B cell (primary cell): ENCODE measurements around the gene SLC6A1. TPM values are rescaled to one million over a fixed set of nuclear protein-coding genes. Genes with fewer than 3 reads are reported as not detected.

Experiments used
- ATAC-seq: fragments of 200-7000 bp; cut with Tn5 transposase; one replicate; pipeline ENCODE4 v1.10.0; 2021; ENCODE audit warnings: low read depth, mild to moderate bottlenecking, moderate number of reproducible peaks, moderate library complexity
- CTCF ChIA-PET: fragments of 350-600 bp; sonication (Branson Sonifier 250); formaldehyde crosslinking; loops from one replicate; lab custom pipeline; 2021; ENCODE audit warnings: antibody characterized with exemption, inconsistent platforms; lab: Charles Lee
- POLR2A ChIA-PET: fragments of 350-600 bp; sonication (Branson Sonifier 250); formaldehyde crosslinking; loops from one replicate; lab custom pipeline; 2021; ENCODE audit warnings: antibody characterized with exemption; lab: Charles Lee
- DNase-seq: peaks from one replicate; pipeline ENCODE4 v3.0.0; 2013
- H2AFZ ChIP-seq: 2 replicates; pipeline ENCODE4 v1.6.1; 2012; ENCODE audit warnings: mild to moderate bottlenecking, low read depth, low read length; ENCODE audit not compliant: insufficient read depth, poor library complexity, severe bottlenecking
- H3K27ac ChIP-seq, 2 donors: 1 replicate in 1 of 2; 2 replicates in 1 of 2; pipeline ENCODE4 v1.5.1; 2012 to 2013; ENCODE audit warnings: low read length in 2 of 2, mild to moderate bottlenecking in 2 of 2, moderate library complexity in 1 of 2
- H3K27me3 ChIP-seq, 4 experiments: fragments of 200-600 bp in 1 of 4; sonication (generic) in 1 of 4; replicated peaks in 1 of 4; 1 replicate in 2 of 4; 2 replicates in 2 of 4; pipeline versions ENCODE4 v1.6.1 to v1.7.0; 2013 to 2016; ENCODE audit warnings: low read length in 3 of 4, mild to moderate bottlenecking in 2 of 4, mixed read lengths in 1 of 4, moderate library complexity in 1 of 4; ENCODE audit not compliant: insufficient read depth in 4 of 4, control insufficient read depth in 3 of 4; ENCODE audit errors: control extremely low read depth in 1 of 4
- H3K36me3 ChIP-seq, 2 experiments: replicated peaks in 1 of 2; 1 replicate in 1 of 2; 2 replicates in 1 of 2; pipeline versions ENCODE4 v1.6.1 to v1.7.1; 2013; ENCODE audit warnings: low read length in 1 of 2; ENCODE audit not compliant: insufficient read depth in 2 of 2, control insufficient read depth in 1 of 2; ENCODE audit errors: control extremely low read depth in 1 of 2, extremely low read depth in 1 of 2
- H3K4me1 ChIP-seq, 2 donors: fragments of 200-600 bp in 1 of 2; sonication (generic) in 1 of 2; 1 replicate in 1 of 2; 2 replicates in 1 of 2; pipeline versions ENCODE4 v1.5.1 to v1.6.1; 2013 to 2017; ENCODE audit warnings: low read length in 2 of 2; ENCODE audit not compliant: control insufficient read depth in 2 of 2, insufficient read depth in 2 of 2
- H3K4me2 ChIP-seq: replicated peaks from 2 replicates; pipeline ENCODE3; 2012; ENCODE audit warnings: mild to moderate bottlenecking, low read depth, low read length; ENCODE audit not compliant: poor library complexity, severe bottlenecking
- H3K4me3 ChIP-seq, 5 experiments: fragments of 200-600 bp in 1 of 5; sonication (generic) in 1 of 5; 1 replicate in 3 of 5; 2 replicates in 2 of 5; pipeline versions ENCODE4 v1.5.1 to v1.7.0; 2011 to 2016; ENCODE audit warnings: low read length in 4 of 5, mild to moderate bottlenecking in 4 of 5, low read depth in 2 of 5, control low read depth in 1 of 5, moderate library complexity in 1 of 5; ENCODE audit not compliant: insufficient read depth in 1 of 5; ENCODE audit errors: control extremely low read depth in 1 of 5, extremely low read depth in 1 of 5
- H3K79me2 ChIP-seq: fragments of 200-600 bp; sonication (generic); one replicate; pipeline ENCODE4 v1.6.0; 2016; ENCODE audit warnings: low read length; ENCODE audit not compliant: control insufficient read depth, insufficient read depth
- H3K9ac ChIP-seq: fragments of 200-600 bp; sonication (generic); 2 replicates; pipeline ENCODE4 v1.6.1; 2017; ENCODE audit warnings: mild to moderate bottlenecking, low read length, moderate library complexity
- H3K9me3 ChIP-seq, 3 donors: one replicate each; pipeline versions ENCODE4 v1.6.1 to v1.7.1; 2013; ENCODE audit warnings: low read length in 2 of 3; ENCODE audit not compliant: control insufficient read depth in 2 of 3, insufficient read depth in 1 of 3; ENCODE audit errors: control extremely low read depth in 1 of 3
- H4K20me1 ChIP-seq: 2 replicates; pipeline ENCODE4 v1.6.0; 2012; ENCODE audit warnings: mild to moderate bottlenecking, low read length; ENCODE audit not compliant: insufficient read depth, control insufficient read depth, poor library complexity, severe bottlenecking
- H3K27ac Mint-ChIP-seq: one replicate; pipeline ENCODE4 v1.8.0; 2021; ENCODE audit warnings: mixed read lengths
- H3K27me3 Mint-ChIP-seq: one replicate; pipeline ENCODE4 v1.8.0; 2021; ENCODE audit warnings: mixed read lengths
- H3K4me1 Mint-ChIP-seq: one replicate; pipeline ENCODE4 v1.8.0; 2021; ENCODE audit warnings: mixed read lengths
- H3K4me3 Mint-ChIP-seq: one replicate; pipeline ENCODE4 v1.8.0; 2021; ENCODE audit warnings: mixed read lengths
- H3K9me3 Mint-ChIP-seq: one replicate; pipeline ENCODE4 v1.8.0; 2022; ENCODE audit warnings: mixed read lengths; ENCODE audit not compliant: insufficient read depth
- EZH2 ChIP-seq: IDR thresholded peaks from 2 replicates; pipeline ENCODE4 v1.6.1; 2012; ENCODE audit warnings: borderline replicate concordance, low read depth, mild to moderate bottlenecking, moderate library complexity, low read length; ENCODE audit not compliant: insufficient read depth, poor library complexity, severe bottlenecking
- WGBS: methylation state at CpG from one replicate; pipeline ENCODE4 v1.1.5; 2013; ENCODE audit warnings: missing lambda C conversion rate; ENCODE audit not compliant: insufficient coverage; 5-methylcytosine and 5-hydroxymethylcytosine counted together
- intact Hi-C: fragments of 100-400 bp; cut with micrococcal nuclease; formaldehyde crosslinking; loops from one replicate; pipeline ENCODE4 v1.10.0; 2022
- polyA plus RNA-seq: library from polyadenylated mRNA; depleted of rRNA; stranded (reverse); fragments of >200 nt; gene quantifications from 2 replicates; pipeline ENCODE4 v1.2.3, GENCODE V29; 2012
- total RNA-seq, 2 donors: library from RNA; stranded (reverse); fragments of 120-200 nt in 1 of 2; gene quantifications; 1 replicate in 1 of 2; 2 replicates in 1 of 2; pipeline versions ENCODE4 v1.2.3 to v1.2.4, GENCODE V29; 2013 to 2022
- TF ChIP-seq, protein P1 (sequence below): fragments of 200-600 bp; IDR thresholded peaks from one replicate; pipeline ENCODE4 v1.8.0; 2022; ENCODE audit warnings: antibody characterized with exemption, mild to moderate bottlenecking

Gene SLC6A1
- total and polyA plus RNA-seq, 2 donors (not counting 1 experiment from before 2014, with no cell fraction given): not detected

DNA sequence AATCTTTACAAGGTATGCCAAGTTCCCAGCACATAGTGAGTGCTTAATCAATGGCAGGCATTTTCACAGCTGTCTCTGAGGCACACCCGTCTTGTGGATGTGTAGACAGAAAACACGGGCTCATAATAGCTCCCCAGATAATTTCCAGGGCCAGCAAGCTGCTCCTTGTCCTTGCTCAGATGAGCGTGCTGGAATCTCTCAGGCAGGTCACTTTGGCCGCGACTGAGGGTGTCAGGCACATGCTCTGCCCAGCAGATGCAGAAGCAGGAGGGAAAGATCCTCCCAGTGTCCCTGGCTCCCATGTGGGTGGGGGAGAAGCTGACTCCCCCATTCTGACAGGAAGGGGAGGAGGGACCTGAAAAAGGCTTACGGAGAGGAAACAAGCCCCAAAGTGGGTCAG lies 35.6 kb upstream of the SLC6A1 start:
- Mint-ChIP-seq H3K27me3 (peaks cover 10% of the 10 kb centered on the region), H3K4me3 (no peak overlapping the region), H3K9me3 (no peaks in the 10 kb centered on the region), H3K4me1 (no peaks in the 10 kb centered on the region), H3K27ac (no peak overlapping the region)
- 88% methylated on average over 5 of the region's 6 CpGs for WGBS
- Histone ChIP-seq H3K4me2 (no peak overlapping the region), H3K27me3 (peaks cover 0 to 14% (median 0%) of the 10 kb centered on the region in 4 experiments), H3K4me3 (no peak overlapping the region), H3K9ac (no peak overlapping the region), H3K9me3 (no peaks in the 10 kb centered on the region), H4K20me1 (no peaks in the 10 kb centered on the region), H2AFZ (no peak overlapping the region), H3K4me1 (no peaks in the 10 kb centered on the region), H3K36me3 (no peaks in the 10 kb centered on the region), H3K79me2 (no peaks in the 10 kb centered on the region), H3K27ac (no peak overlapping the region)
- TF ChIP-seq, protein P1, sequence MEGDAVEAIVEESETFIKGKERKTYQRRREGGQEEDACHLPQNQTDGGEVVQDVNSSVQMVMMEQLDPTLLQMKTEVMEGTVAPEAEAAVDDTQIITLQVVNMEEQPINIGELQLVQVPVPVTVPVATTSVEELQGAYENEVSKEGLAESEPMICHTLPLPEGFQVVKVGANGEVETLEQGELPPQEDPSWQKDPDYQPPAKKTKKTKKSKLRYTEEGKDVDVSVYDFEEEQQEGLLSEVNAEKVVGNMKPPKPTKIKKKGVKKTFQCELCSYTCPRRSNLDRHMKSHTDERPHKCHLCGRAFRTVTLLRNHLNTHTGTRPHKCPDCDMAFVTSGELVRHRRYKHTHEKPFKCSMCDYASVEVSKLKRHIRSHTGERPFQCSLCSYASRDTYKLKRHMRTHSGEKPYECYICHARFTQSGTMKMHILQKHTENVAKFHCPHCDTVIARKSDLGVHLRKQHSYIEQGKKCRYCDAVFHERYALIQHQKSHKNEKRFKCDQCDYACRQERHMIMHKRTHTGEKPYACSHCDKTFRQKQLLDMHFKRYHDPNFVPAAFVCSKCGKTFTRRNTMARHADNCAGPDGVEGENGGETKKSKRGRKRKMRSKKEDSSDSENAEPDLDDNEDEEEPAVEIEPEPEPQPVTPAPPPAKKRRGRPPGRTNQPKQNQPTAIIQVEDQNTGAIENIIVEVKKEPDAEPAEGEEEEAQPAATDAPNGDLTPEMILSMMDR: no peak
- TF ChIP-seq EZH2: no peak
- ATAC-seq: no peak
- POLR2A ChIA-PET: no interaction called here
- intact Hi-C loops: no loop called here
- no peak for DNase-seq
- CTCF ChIA-PET: no interaction called here

DNA sequence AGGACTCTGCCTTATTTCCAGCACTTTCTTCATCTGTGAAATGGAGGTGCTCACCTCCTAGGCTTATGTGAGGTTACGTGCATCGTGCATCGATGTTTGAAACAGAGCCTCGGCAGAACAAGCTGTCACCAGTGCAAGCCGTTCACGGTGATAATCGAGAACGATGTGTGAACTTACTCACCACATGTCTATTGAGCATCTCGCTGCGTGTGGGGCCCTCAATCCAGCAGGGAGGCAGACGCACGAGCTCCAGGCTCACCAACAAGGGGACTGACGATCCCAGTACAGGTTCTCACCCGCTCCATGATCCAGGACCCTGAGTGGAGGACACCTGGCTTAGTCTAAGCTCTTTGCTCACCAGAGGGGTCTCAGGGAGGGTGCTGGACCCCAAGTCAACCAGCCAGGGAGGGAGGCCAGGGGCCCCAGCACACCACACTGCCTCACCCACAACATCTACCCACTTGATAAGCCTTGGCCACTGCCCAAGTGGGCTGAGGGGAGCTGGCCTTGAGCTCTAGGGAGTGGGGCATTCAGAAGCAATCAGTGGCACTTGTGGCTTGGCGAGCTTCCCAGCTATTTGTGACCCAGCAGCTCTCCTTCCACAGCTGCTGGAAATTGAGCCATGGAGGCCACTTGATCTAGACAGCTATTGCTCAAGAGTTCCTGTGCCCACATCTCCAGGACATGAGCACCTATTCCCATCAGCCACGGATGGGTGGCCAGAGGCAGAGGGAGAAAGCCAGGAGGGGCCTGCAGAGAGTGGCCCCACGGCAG lies 34.4 kb upstream of the SLC6A1 start:
- Mint-ChIP-seq H3K4me1 (no peaks in the 10 kb centered on the region), H3K27me3 (peaks cover 8% of the 10 kb centered on the region), H3K27ac (no peak overlapping the region), H3K4me3 (no peak overlapping the region), H3K9me3 (no peaks in the 10 kb centered on the region)
- Histone ChIP-seq H3K79me2 (no peaks in the 10 kb centered on the region), H3K4me3 (no peak overlapping the region), H3K36me3 (no peaks in the 10 kb centered on the region), H3K9me3 (no peaks in the 10 kb centered on the region), H2AFZ (no peak overlapping the region), H3K9ac (no peak overlapping the region), H4K20me1 (no peaks in the 10 kb centered on the region), H3K4me1 (no peaks in the 10 kb centered on the region), H3K4me2 (no peak overlapping the region), H3K27ac (no peak overlapping the region), H3K27me3 (peaks cover 0 to 12% (median 0%) of the 10 kb centered on the region in 4 experiments)
- CTCF ChIA-PET: no interaction called here
- intact Hi-C loops: no loop called here
- TF ChIP-seq, protein P1: no peak
- TF ChIP-seq EZH2: no peak
- WGBS: 66% methylated on average over 16 of the region's 17 CpGs
- POLR2A ChIA-PET: no interaction called here
- ATAC-seq (no peak), DNase-seq (no peak)
